ENCODE measurements around the gene ACSS3.
"Not testable (repeated sequence)": the region's sequence is repeated elsewhere in the genome, so short reads cannot be mapped to it uniquely, and the experiment has no call there.

Gene ACSS3

DNA sequence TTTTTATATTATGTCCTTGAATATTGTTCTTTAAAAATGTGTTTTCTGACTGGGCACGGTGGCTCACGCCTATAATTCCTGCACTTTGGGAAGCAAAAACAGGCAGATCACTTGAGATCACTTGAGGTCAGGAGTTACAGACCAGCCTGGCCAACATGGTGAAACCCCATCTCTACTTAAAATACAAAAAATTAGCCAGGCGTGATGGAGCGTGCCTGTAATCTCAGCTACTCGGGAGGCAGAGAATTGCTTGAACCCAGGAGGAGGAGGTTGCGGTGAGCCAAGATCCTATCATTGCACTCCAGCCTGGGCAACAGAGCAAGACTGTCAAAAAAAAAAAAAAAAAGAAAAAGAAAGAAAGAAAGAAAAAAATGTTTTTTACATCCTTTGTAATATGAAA lies 122.7 kb downstream of the ACSS3 start:
- no CpG with 5 or more reads among the region's 6 CpGs for WGBS (ENCODE audit: extremely low coverage, insufficient coverage, low lambda C conversion rate)

GRCh38 chr12:81203671-81204204 lies 125.9 kb downstream of the ACSS3 start:
- H3K9ac ChIP-seq (ENCODE audit: low read length): no peak overlapping the region
- no peak overlapping the region for H3K18ac ChIP-seq (ENCODE audit: low read length)
- H3K56ac ChIP-seq (ENCODE audit: low read length): no peak overlapping the region
- H3K27me3 ChIP-seq (ENCODE audit: insufficient read depth, low read length, poor library complexity): no peaks in the 10 kb centered on the region
- H2BK15ac ChIP-seq (replicated peaks; ENCODE audit: low read depth): no peak overlapping the region
- no peak overlapping the region for H2AK5ac ChIP-seq (ENCODE audit: low read length)
- no CpG with 5 or more reads among the region's 3 CpGs for WGBS (ENCODE audit: extremely low coverage, insufficient coverage, low lambda C conversion rate)
- no peak overlapping the region for H3K23ac ChIP-seq (ENCODE audit: low read length)
- H3K4me2 ChIP-seq (ENCODE audit: low read length): no peak overlapping the region
- H2BK5ac ChIP-seq (ENCODE audit: low read length): no peak overlapping the region
- H3K79me1 ChIP-seq (ENCODE audit: low read length): no peaks in the 10 kb centered on the region
- no peak overlapping the region for H3K27ac ChIP-seq (ENCODE audit: low read depth, low read length)
- H3K4ac ChIP-seq (ENCODE audit: low read depth, low read length): no peak overlapping the region
- peaks cover 5% of the 10 kb centered on the region for H3K4me1 ChIP-seq (ENCODE audit: control insufficient read depth, low read depth, low read length)
- no peak overlapping the region for H4K5ac ChIP-seq (ENCODE audit: low read length)
- no peak overlapping the region for H2BK120ac ChIP-seq (ENCODE audit: low read depth, low read length)
- H4K8ac ChIP-seq (ENCODE audit: low read depth, low read length): no peak overlapping the region
- no peaks in the 10 kb centered on the region for H3K79me2 ChIP-seq (ENCODE audit: control insufficient read depth, insufficient read depth, low read length)
- no peak overlapping the region for H3K4me3 ChIP-seq (ENCODE audit: low read length)
- no peak for DNase-seq
- H3K36me3 ChIP-seq (ENCODE audit: control insufficient read depth, insufficient read depth, low read length): no peaks in the 10 kb centered on the region

More for the DNA sequence above, 122.7 kb downstream of the ACSS3 start:
- not testable (repeated sequence) for DNase-seq; H2AK5ac ChIP-seq (ENCODE audit: low read length); H3K4ac ChIP-seq (ENCODE audit: low read depth, low read length); H2BK15ac ChIP-seq (replicated peaks; ENCODE audit: low read depth); H2BK5ac ChIP-seq (ENCODE audit: low read length); H2BK120ac ChIP-seq (ENCODE audit: low read depth, low read length); H3K27ac ChIP-seq (ENCODE audit: low read depth, low read length); H3K9ac ChIP-seq (ENCODE audit: low read length); H3K79me2 ChIP-seq (ENCODE audit: control insufficient read depth, insufficient read depth, low read length); H4K8ac ChIP-seq (ENCODE audit: low read depth, low read length); H3K79me1 ChIP-seq (ENCODE audit: low read length); H3K4me2 ChIP-seq (ENCODE audit: low read length); H3K23ac ChIP-seq (ENCODE audit: low read length); H3K18ac ChIP-seq (ENCODE audit: low read length); H4K5ac ChIP-seq (ENCODE audit: low read length); H3K56ac ChIP-seq (ENCODE audit: low read length); H3K4me1 ChIP-seq (ENCODE audit: control insufficient read depth, low read depth, low read length); H3K36me3 ChIP-seq (ENCODE audit: control insufficient read depth, insufficient read depth, low read length); H3K4me3 ChIP-seq (ENCODE audit: low read length); H3K27me3 ChIP-seq (ENCODE audit: insufficient read depth, low read length, poor library complexity)

DNA sequence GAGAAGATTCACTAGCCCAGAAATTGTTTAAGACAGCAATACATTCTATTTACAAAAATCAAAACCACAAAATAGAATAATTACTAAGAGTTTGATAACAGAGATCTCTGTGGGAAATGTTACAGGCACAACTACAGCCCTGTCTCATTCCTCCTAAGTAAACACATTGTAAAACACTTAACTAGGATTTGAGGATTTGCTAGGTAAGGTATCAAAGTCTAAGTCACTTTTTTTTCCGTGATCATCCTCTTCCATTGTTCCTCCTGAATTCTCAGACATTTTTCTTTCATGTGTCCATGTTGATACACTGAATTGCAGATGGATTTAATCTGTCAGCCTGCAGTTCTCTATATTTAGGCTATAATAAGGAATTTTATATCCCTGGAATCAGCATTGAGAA lies 127.5 kb downstream of the ACSS3 start:
- Histone ChIP-seq H2BK5ac (ENCODE audit: low read length) (no peak overlapping the region), H4K5ac (ENCODE audit: low read length) (no peak overlapping the region), H4K8ac (ENCODE audit: low read depth, low read length) (no peak overlapping the region), H2AK5ac (ENCODE audit: low read length) (no peak overlapping the region), H3K36me3 (ENCODE audit: control insufficient read depth, insufficient read depth, low read length) (no peaks in the 10 kb centered on the region), H3K79me2 (ENCODE audit: control insufficient read depth, insufficient read depth, low read length) (no peaks in the 10 kb centered on the region), H3K23ac (ENCODE audit: low read length) (no peak overlapping the region), H3K4me3 (ENCODE audit: low read length) (no peak overlapping the region), H2BK15ac (replicated peaks; ENCODE audit: low read depth) (no peak overlapping the region), H3K4me1 (ENCODE audit: control insufficient read depth, low read depth, low read length) (peaks cover 5% of the 10 kb centered on the region), H3K27ac (ENCODE audit: low read depth, low read length) (no peak overlapping the region), H2BK120ac (ENCODE audit: low read depth, low read length) (no peak overlapping the region), H3K79me1 (ENCODE audit: low read length) (no peaks in the 10 kb centered on the region), H3K4ac (ENCODE audit: low read depth, low read length) (no peak overlapping the region), H3K56ac (ENCODE audit: low read length) (no peak overlapping the region), H3K4me2 (ENCODE audit: low read length) (no peak overlapping the region), H3K27me3 (ENCODE audit: insufficient read depth, low read length, poor library complexity) (no peaks in the 10 kb centered on the region), H3K18ac (ENCODE audit: low read length) (no peak overlapping the region), H3K9ac (ENCODE audit: low read length) (no peak overlapping the region)
- DNase-seq: no peak
- no CpG with 5 or more reads among the region's 1 CpG for WGBS (ENCODE audit: extremely low coverage, insufficient coverage, low lambda C conversion rate)

- Histone ChIP-seq H3K4me1 (ENCODE audit: control insufficient read depth, low read depth, low read length) (peaks cover 5% of the 10 kb centered on the region), H3K4me3 (ENCODE audit: low read length) (no peak overlapping the region)
- no CpG with 5 or more reads among the region's 2 CpGs for WGBS (ENCODE audit: extremely low coverage, insufficient coverage, low lambda C conversion rate)
These were observed 128.6 kb downstream of the ACSS3 start for GRCh38 chr12:81206429-81206828.

GRCh38 chr12:81207173-81207572 lies 129.3 kb downstream of the ACSS3 start:
- H3K4me2 ChIP-seq (ENCODE audit: low read length): no peak overlapping the region
- no peaks in the 10 kb centered on the region for H3K27me3 ChIP-seq (ENCODE audit: insufficient read depth, low read length, poor library complexity)
- H4K8ac ChIP-seq (ENCODE audit: low read depth, low read length): no peak overlapping the region
- no peak overlapping the region for H2BK120ac ChIP-seq (ENCODE audit: low read depth, low read length)
- DNase-seq: peak; percentile 27
- H3K4me1 ChIP-seq (ENCODE audit: control insufficient read depth, low read depth, low read length): peaks cover 5% of the 10 kb centered on the region
- H4K5ac ChIP-seq (ENCODE audit: low read length): no peak overlapping the region
- no peaks in the 10 kb centered on the region for H3K79me2 ChIP-seq (ENCODE audit: control insufficient read depth, insufficient read depth, low read length)
- no peak overlapping the region for H3K18ac ChIP-seq (ENCODE audit: low read length)
- H3K9ac ChIP-seq (ENCODE audit: low read length): no peak overlapping the region
- no peaks in the 10 kb centered on the region for H3K79me1 ChIP-seq (ENCODE audit: low read length)
- no peak overlapping the region for H2BK5ac ChIP-seq (ENCODE audit: low read length)
- no peak overlapping the region for H3K56ac ChIP-seq (ENCODE audit: low read length)
- no peak overlapping the region for H2BK15ac ChIP-seq (replicated peaks; ENCODE audit: low read depth)
- no peak overlapping the region for H3K23ac ChIP-seq (ENCODE audit: low read length)
- no peak overlapping the region for H3K4ac ChIP-seq (ENCODE audit: low read depth, low read length)
- H3K27ac ChIP-seq (ENCODE audit: low read depth, low read length): no peak overlapping the region
- no peak overlapping the region for H3K4me3 ChIP-seq (ENCODE audit: low read length)
- no CpG with 5 or more reads among the region's 1 CpG for WGBS (ENCODE audit: extremely low coverage, insufficient coverage, low lambda C conversion rate)
- H2AK5ac ChIP-seq (ENCODE audit: low read length): no peak overlapping the region
- H3K36me3 ChIP-seq (ENCODE audit: control insufficient read depth, insufficient read depth, low read length): no peaks in the 10 kb centered on the region

More at GRCh38 chr12:81206429-81206828, 128.6 kb downstream of the ACSS3 start:
- H3K36me3 ChIP-seq (ENCODE audit: control insufficient read depth, insufficient read depth, low read length): no peaks in the 10 kb centered on the region
- no peak overlapping the region for H3K18ac ChIP-seq (ENCODE audit: low read length)
- H3K27me3 ChIP-seq (ENCODE audit: insufficient read depth, low read length, poor library complexity): no peaks in the 10 kb centered on the region
- no peak overlapping the region for H2AK5ac ChIP-seq (ENCODE audit: low read length)
- no peak overlapping the region for H2BK120ac ChIP-seq (ENCODE audit: low read depth, low read length)
- no peak overlapping the region for H3K4ac ChIP-seq (ENCODE audit: low read depth, low read length)
- H3K79me1 ChIP-seq (ENCODE audit: low read length): no peaks in the 10 kb centered on the region
- no peak overlapping the region for H3K4me2 ChIP-seq (ENCODE audit: low read length)
- no peaks in the 10 kb centered on the region for H3K79me2 ChIP-seq (ENCODE audit: control insufficient read depth, insufficient read depth, low read length)
- no peak overlapping the region for H3K23ac ChIP-seq (ENCODE audit: low read length)
- H3K56ac ChIP-seq (ENCODE audit: low read length): no peak overlapping the region
- H4K8ac ChIP-seq (ENCODE audit: low read depth, low read length): no peak overlapping the region
- H2BK5ac ChIP-seq (ENCODE audit: low read length): no peak overlapping the region
- no peak overlapping the region for H3K27ac ChIP-seq (ENCODE audit: low read depth, low read length)
- no peak overlapping the region for H2BK15ac ChIP-seq (replicated peaks; ENCODE audit: low read depth)
- peak; percentile 12 for DNase-seq
- no peak overlapping the region for H4K5ac ChIP-seq (ENCODE audit: low read length)
- H3K9ac ChIP-seq (ENCODE audit: low read length): no peak overlapping the region

GRCh38 chr12:81207664-81208063 lies 129.8 kb downstream of the ACSS3 start:
- H2BK15ac ChIP-seq (replicated peaks; ENCODE audit: low read depth): no peak overlapping the region
- no CpG with 5 or more reads among the region's 4 CpGs for WGBS (ENCODE audit: extremely low coverage, insufficient coverage, low lambda C conversion rate)
- no peak overlapping the region for H3K4ac ChIP-seq (ENCODE audit: low read depth, low read length)

More at GRCh38 chr12:81207664-81208063, 129.8 kb downstream of the ACSS3 start:
- Histone ChIP-seq H4K8ac (ENCODE audit: low read depth, low read length) (no peak overlapping the region), H3K4me3 (ENCODE audit: low read length) (no peak overlapping the region), H4K5ac (ENCODE audit: low read length) (no peak overlapping the region), H2AK5ac (ENCODE audit: low read length) (no peak overlapping the region), H3K4me2 (ENCODE audit: low read length) (no peak overlapping the region), H3K18ac (ENCODE audit: low read length) (no peak overlapping the region), H2BK5ac (ENCODE audit: low read length) (no peak overlapping the region), H3K9ac (ENCODE audit: low read length) (no peak overlapping the region), H3K23ac (ENCODE audit: low read length) (no peak overlapping the region), H3K79me2 (ENCODE audit: control insufficient read depth, insufficient read depth, low read length) (no peaks in the 10 kb centered on the region), H2BK120ac (ENCODE audit: low read depth, low read length) (no peak overlapping the region), H3K27me3 (ENCODE audit: insufficient read depth, low read length, poor library complexity) (no peaks in the 10 kb centered on the region), H3K79me1 (ENCODE audit: low read length) (no peaks in the 10 kb centered on the region), H3K4me1 (ENCODE audit: control insufficient read depth, low read depth, low read length) (peaks cover 5% of the 10 kb centered on the region), H3K36me3 (ENCODE audit: control insufficient read depth, insufficient read depth, low read length) (no peaks in the 10 kb centered on the region), H3K56ac (ENCODE audit: low read length) (no peak overlapping the region), H3K27ac (ENCODE audit: low read depth, low read length) (no peak overlapping the region)
- DNase-seq: peak; percentile 26

Measured in mesendoderm (in vitro differentiated cells).